Measurements from ENCODE around the gene ACOX3. TPM values are rescaled to one million over a fixed set of nuclear protein-coding genes. Genes with fewer than 3 reads are reported as not detected.

ACOX3 gene
- total RNA-seq, 1 experiment from 2014 or later, result 12.2 TPM

- ATAC-seq (no peak), DNase-seq (peak; percentile 7)
- Histone ChIP-seq H3F3A (ENCODE audit: low read length, unreplicated experiment) (no peaks in the 10 kb centered on the region), H3K79me2 (ENCODE audit: low read length) (no peaks in the 10 kb centered on the region), H3K4me3 (ENCODE audit: low read length) (no peak overlapping the region), H3K9me2 (replicated peaks; ENCODE audit: low read length) (no peaks in the 10 kb centered on the region), H3K9ac (ENCODE audit: low read length) (no peak overlapping the region), H2AFZ (ENCODE audit: low read length) (no peak overlapping the region), H3K27me3 (ENCODE audit: low read length) (no peaks in the 10 kb centered on the region), H3K27ac (ENCODE audit: low read length) (no peak overlapping the region), H3K4me1 (ENCODE audit: insufficient read depth, low read length) (no peaks in the 10 kb centered on the region; the same call in 1 of the 2 replicates), H3K36me3 (ENCODE audit: low read depth, low read length) (peaks cover 3% of the 10 kb centered on the region; the same call in 1 of the 2 replicates), H3K4me2 (ENCODE audit: low read length) (no peak overlapping the region), H3K9me3 (ENCODE audit: low read length) (no peaks in the 10 kb centered on the region), H4K20me1 (ENCODE audit: low read length) (no peaks in the 10 kb centered on the region)
- BruUV-seq (replicated peaks), result no TSS peak
- POLR2A ChIA-PET (ENCODE audit: unreplicated experiment), result no interaction called here
- CTCF ChIA-PET, result interaction anchor here (0.5 kb wide), 1 partner anchor 135 kb away, joined by 3 read pairs; no protein-coding TSS in a partner anchor
- no peak for TF ChIP-seq CTCF (conservative IDR thresholded peaks at IDR 0.05; ENCODE audit: low read depth, low read length)
- TF ChIP-seq EZH2phosphoT487 (IDR thresholded peaks at IDR 0.05; ENCODE audit: borderline replicate concordance, low read length), result no peak
- no peak for TF ChIP-seq EZH2 (IDR thresholded peaks at IDR 0.05; ENCODE audit: low read length, unreplicated experiment)
- intact Hi-C loops (cut with micrococcal nuclease), result no loop called here
These were observed 32.2 kb upstream of the ACOX3 start for GRCh38 chr4:8472689-8473197.

- TF ChIP-seq CTCF (conservative IDR thresholded peaks at IDR 0.05; ENCODE audit: low read depth, low read length) (no peak), EZH2 (IDR thresholded peaks at IDR 0.05; ENCODE audit: low read length, unreplicated experiment) (no peak), EZH2phosphoT487 (IDR thresholded peaks at IDR 0.05; ENCODE audit: borderline replicate concordance, low read length) (no peak)
- Histone ChIP-seq H4K20me1 (ENCODE audit: low read length) (no peaks in the 10 kb centered on the region), H3F3A (ENCODE audit: low read length, unreplicated experiment) (no peaks in the 10 kb centered on the region), H3K9me2 (replicated peaks; ENCODE audit: low read length) (no peaks in the 10 kb centered on the region), H3K79me2 (ENCODE audit: low read length) (no peaks in the 10 kb centered on the region), H3K9me3 (ENCODE audit: low read length) (no peaks in the 10 kb centered on the region), H3K4me1 (ENCODE audit: insufficient read depth, low read length) (no peaks in the 10 kb centered on the region; the same call in 1 of the 2 replicates), H3K4me3 (ENCODE audit: low read length) (no peak overlapping the region), H3K27ac (ENCODE audit: low read length) (no peak overlapping the region), H3K9ac (ENCODE audit: low read length) (no peak overlapping the region), H2AFZ (ENCODE audit: low read length) (no peak overlapping the region), H3K4me2 (ENCODE audit: low read length) (no peak overlapping the region), H3K36me3 (ENCODE audit: low read depth, low read length) (peaks cover 3% of the 10 kb centered on the region; the same call in 1 of the 2 replicates), H3K27me3 (ENCODE audit: low read length) (no peaks in the 10 kb centered on the region)
- BruUV-seq (replicated peaks), result no TSS peak
- DNase-seq (no peak), ATAC-seq (no peak)
- POLR2A ChIA-PET (ENCODE audit: unreplicated experiment), result interaction anchor here (0.6 kb wide), 1 partner anchor 70 kb away, joined by 5 read pairs; no protein-coding TSS in a partner anchor
- CTCF ChIA-PET, result no interaction called here
- intact Hi-C loops (cut with micrococcal nuclease), result no loop called here
These were observed 31.7 kb upstream of the ACOX3 start for GRCh38 chr4:8472158-8472688.
